WTC11 (cell line): ENCODE measurements around the gene LAMA1. TPM values are rescaled to one million over a fixed set of nuclear protein-coding genes. Genes with fewer than 3 reads are reported as not detected.

Experiments used
- ATAC-seq: fragments of 200-7000 bp; cut with Tn5 transposase; 2 replicates; pipeline ENCODE4 v1.10.0; 2021; ENCODE audit warnings: mild to moderate bottlenecking, moderate library complexity
- CTCF ChIA-PET: fragments of 300-600 bp; sonication (Branson Sonifier 250); formaldehyde crosslinking; loops from one replicate; lab custom pipeline; 2021; ENCODE audit warnings: antibody characterized with exemption; lab: Charles Lee
- POLR2A ChIA-PET: fragments of 350-600 bp; sonication (Branson Sonifier 250); formaldehyde crosslinking; loops from one replicate; lab custom pipeline; 2021; ENCODE audit warnings: antibody characterized with exemption; lab: Charles Lee
- DNase-seq: peaks from one replicate; pipeline ENCODE4 v3.0.0; 2021; ENCODE audit warnings: low spot score
- H3K27ac Mint-ChIP-seq: 2 replicates; pipeline ENCODE4 v1.8.0; 2021; ENCODE audit warnings: mixed read lengths
- H3K27me3 Mint-ChIP-seq: 2 replicates; pipeline ENCODE4 v1.8.0; 2021; ENCODE audit warnings: low read depth, mild to moderate bottlenecking, moderate library complexity, mixed read lengths
- H3K36me3 Mint-ChIP-seq: 2 replicates; pipeline ENCODE4 v1.8.0; 2021; ENCODE audit warnings: mixed read lengths
- H3K4me1 Mint-ChIP-seq: 2 replicates; pipeline ENCODE4 v1.8.0; 2022; ENCODE audit warnings: mixed read lengths
- H3K4me3 Mint-ChIP-seq: 2 replicates; pipeline ENCODE4 v1.8.0; 2021; ENCODE audit warnings: mild to moderate bottlenecking, moderate library complexity, mixed read lengths
- H3K9me3 Mint-ChIP-seq: 2 replicates; pipeline ENCODE4 v1.8.0; 2021; ENCODE audit warnings: mixed read lengths
- ARID4B ChIP-seq: sonication (generic); formaldehyde crosslinking; IDR thresholded peaks from 2 replicates; pipeline ENCODE4 v1.8.0; 2023; ENCODE audit warnings: missing genetic modification reagents, mild to moderate bottlenecking, borderline replicate concordance
- EMX1 ChIP-seq: fragments of 250-450 bp; sonication (Bioruptor Pico); IDR thresholded peaks from 2 replicates; pipeline ENCODE4 v1.8.0; 2021; ENCODE audit warnings: mild to moderate bottlenecking
- HMGA2 ChIP-seq: fragments of 250-450 bp; sonication (Bioruptor Pico); IDR thresholded peaks from 2 replicates; pipeline ENCODE4 v1.4.0; 2021; ENCODE audit warnings: mild to moderate bottlenecking, moderate library complexity
- NFE2L1 ChIP-seq: sonication (generic); formaldehyde crosslinking; IDR thresholded peaks from 2 replicates; pipeline ENCODE4 v1.8.1; 2023; ENCODE audit warnings: missing genetic modification reagents
- PREB ChIP-seq: sonication (generic); formaldehyde crosslinking; IDR thresholded peaks from 2 replicates; pipeline ENCODE4 v1.8.1; 2022; ENCODE audit warnings: mild to moderate bottlenecking, missing genetic modification reagents, moderate library complexity, borderline replicate concordance
- STAT6 ChIP-seq: sonication (generic); formaldehyde crosslinking; conservative IDR thresholded peaks from 2 replicates; pipeline ENCODE4 v1.8.1; 2023; ENCODE audit warnings: mild to moderate bottlenecking, low read depth, missing genetic modification reagents, moderate library complexity
- USF1 ChIP-seq: sonication (generic); formaldehyde crosslinking; IDR thresholded peaks from 2 replicates; pipeline ENCODE4 v1.8.0; 2022; ENCODE audit warnings: mild to moderate bottlenecking, missing genetic modification reagents
- ZMAT4 ChIP-seq: fragments of 250-450 bp; sonication (Bioruptor Pico); IDR thresholded peaks from 2 replicates; pipeline ENCODE4 v1.9.0; 2021; ENCODE audit warnings: mild to moderate bottlenecking
- ZNF396 ChIP-seq: fragments of 250-450 bp; sonication (Bioruptor Pico); IDR thresholded peaks from 2 replicates; pipeline ENCODE4 v1.8.0; 2021; ENCODE audit warnings: mild to moderate bottlenecking, moderate library complexity, borderline replicate concordance
- total RNA-seq: library from RNA; stranded (reverse); gene quantifications from 3 replicates; pipeline ENCODE4 v1.2.3, GENCODE V29; 2021
- TF ChIP-seq, protein P1 (sequence below): fragments of 250-450 bp; sonication (Bioruptor Pico); IDR thresholded peaks from 2 replicates; pipeline ENCODE4 v1.8.0; 2021; ENCODE audit warnings: mild to moderate bottlenecking
- TF ChIP-seq, protein P2 (sequence below): sonication (generic); formaldehyde crosslinking; IDR thresholded peaks from 2 replicates; pipeline ENCODE4 v1.8.0; 2023; ENCODE audit warnings: missing genetic modification reagents
- TF ChIP-seq, protein P3 (sequence below): sonication (generic); formaldehyde crosslinking; IDR thresholded peaks from 2 replicates; pipeline ENCODE4 v1.8.1; 2022; ENCODE audit warnings: low read depth, mild to moderate bottlenecking, moderate library complexity, missing genetic modification reagents, borderline replicate concordance
- TF ChIP-seq, protein P4 (sequence below): sonication (generic); formaldehyde crosslinking; IDR thresholded peaks from 2 replicates; pipeline ENCODE4 v1.8.1; 2023; ENCODE audit warnings: mild to moderate bottlenecking, missing genetic modification reagents, moderate library complexity

LAMA1 gene
- total RNA-seq, 1 experiment from 2014 or later: 50.7 TPM

DNA sequence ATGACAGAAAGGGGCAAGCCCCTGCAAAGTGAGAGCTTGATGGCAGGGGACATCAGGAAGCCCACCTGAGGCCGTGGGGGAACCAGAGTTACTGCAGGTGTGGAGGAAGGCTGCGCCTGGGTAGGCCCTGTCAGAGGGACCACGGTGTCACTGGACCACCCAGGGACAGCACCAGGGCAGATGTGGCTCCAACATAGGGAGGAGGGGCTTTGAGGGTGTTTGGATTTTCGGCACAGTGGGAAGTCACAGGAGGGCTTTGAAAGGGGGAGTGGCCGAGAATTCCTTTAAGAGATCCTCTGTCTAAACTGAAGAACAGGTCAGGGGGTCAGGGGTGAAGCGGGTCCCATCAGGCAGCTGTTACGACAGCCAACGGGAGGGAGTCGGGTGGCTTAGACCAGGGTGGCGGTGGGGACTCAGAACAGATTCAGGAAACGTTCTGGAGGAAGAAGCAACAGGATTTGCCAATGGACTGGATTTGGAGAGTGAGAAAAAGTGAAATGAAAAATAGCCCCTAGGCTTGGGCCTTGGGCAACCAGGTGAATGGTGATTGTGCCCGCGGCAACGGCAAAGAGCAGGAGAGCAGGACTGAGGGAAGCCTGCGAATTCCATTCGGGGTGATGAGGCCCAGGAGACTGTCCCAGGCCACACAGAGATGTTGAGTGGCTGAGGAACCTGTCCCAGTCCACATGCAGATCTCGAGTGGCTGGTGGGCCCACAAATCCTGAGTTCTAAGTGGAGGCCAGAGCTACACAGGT is 166.1 kb downstream of the LAMA1 start (continued):
- TF ChIP-seq ARID4B (CRISPR knock-in tag) (no peak), HMGA2 (CRISPR knock-in tag) (no peak), ZNF396 (CRISPR knock-in tag) (no peak), EMX1 (CRISPR knock-in tag) (no peak), STAT6 (no peak), NFE2L1 (CRISPR knock-in tag) (no peak)
- TF ChIP-seq, protein P1, sequence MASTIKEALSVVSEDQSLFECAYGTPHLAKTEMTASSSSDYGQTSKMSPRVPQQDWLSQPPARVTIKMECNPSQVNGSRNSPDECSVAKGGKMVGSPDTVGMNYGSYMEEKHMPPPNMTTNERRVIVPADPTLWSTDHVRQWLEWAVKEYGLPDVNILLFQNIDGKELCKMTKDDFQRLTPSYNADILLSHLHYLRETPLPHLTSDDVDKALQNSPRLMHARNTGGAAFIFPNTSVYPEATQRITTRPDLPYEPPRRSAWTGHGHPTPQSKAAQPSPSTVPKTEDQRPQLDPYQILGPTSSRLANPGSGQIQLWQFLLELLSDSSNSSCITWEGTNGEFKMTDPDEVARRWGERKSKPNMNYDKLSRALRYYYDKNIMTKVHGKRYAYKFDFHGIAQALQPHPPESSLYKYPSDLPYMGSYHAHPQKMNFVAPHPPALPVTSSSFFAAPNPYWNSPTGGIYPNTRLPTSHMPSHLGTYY: no peak
- TF ChIP-seq, protein P2, sequence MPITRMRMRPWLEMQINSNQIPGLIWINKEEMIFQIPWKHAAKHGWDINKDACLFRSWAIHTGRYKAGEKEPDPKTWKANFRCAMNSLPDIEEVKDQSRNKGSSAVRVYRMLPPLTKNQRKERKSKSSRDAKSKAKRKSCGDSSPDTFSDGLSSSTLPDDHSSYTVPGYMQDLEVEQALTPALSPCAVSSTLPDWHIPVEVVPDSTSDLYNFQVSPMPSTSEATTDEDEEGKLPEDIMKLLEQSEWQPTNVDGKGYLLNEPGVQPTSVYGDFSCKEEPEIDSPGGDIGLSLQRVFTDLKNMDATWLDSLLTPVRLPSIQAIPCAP (CRISPR knock-in tag): no peak
- TF ChIP-seq, protein P3, sequence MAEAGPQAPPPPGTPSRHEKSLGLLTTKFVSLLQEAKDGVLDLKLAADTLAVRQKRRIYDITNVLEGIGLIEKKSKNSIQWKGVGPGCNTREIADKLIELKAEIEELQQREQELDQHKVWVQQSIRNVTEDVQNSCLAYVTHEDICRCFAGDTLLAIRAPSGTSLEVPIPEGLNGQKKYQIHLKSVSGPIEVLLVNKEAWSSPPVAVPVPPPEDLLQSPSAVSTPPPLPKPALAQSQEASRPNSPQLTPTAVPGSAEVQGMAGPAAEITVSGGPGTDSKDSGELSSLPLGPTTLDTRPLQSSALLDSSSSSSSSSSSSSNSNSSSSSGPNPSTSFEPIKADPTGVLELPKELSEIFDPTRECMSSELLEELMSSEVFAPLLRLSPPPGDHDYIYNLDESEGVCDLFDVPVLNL (CRISPR knock-in tag): no peak
- TF ChIP-seq, protein P4, sequence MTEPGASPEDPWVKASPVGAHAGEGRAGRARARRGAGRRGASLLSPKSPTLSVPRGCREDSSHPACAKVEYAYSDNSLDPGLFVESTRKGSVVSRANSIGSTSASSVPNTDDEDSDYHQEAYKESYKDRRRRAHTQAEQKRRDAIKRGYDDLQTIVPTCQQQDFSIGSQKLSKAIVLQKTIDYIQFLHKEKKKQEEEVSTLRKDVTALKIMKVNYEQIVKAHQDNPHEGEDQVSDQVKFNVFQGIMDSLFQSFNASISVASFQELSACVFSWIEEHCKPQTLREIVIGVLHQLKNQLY (CRISPR knock-in tag): no peak

GRCh38 chr18:6950641-6951040 is 167.0 kb downstream of the LAMA1 start:
- POLR2A ChIA-PET: no interaction called here
- CTCF ChIA-PET: no interaction called here
- Mint-ChIP-seq H3K27me3 (no peaks in the 10 kb centered on the region), H3K4me1 (peaks cover 10% of the 10 kb centered on the region), H3K36me3 (peaks cover 49% of the 10 kb centered on the region), H3K9me3 (no peaks in the 10 kb centered on the region), H3K4me3 (no peak overlapping the region), H3K27ac (peak overlapping the region; percentile 31; the same call in 1 of the 2 replicates)
- no peak for TF ChIP-seq USF1 (CRISPR knock-in tag)
- no peak for TF ChIP-seq ZMAT4 (CRISPR knock-in tag)
- TF ChIP-seq PREB (CRISPR knock-in tag): no peak
- no peak for ATAC-seq
- no peak for DNase-seq
